Measurements from ENCODE around the gene AUH.
"Not testable (repeated sequence)": the region's sequence is repeated elsewhere in the genome, so short reads cannot be mapped to it uniquely, and the experiment has no call there.

AUH gene

DNA sequence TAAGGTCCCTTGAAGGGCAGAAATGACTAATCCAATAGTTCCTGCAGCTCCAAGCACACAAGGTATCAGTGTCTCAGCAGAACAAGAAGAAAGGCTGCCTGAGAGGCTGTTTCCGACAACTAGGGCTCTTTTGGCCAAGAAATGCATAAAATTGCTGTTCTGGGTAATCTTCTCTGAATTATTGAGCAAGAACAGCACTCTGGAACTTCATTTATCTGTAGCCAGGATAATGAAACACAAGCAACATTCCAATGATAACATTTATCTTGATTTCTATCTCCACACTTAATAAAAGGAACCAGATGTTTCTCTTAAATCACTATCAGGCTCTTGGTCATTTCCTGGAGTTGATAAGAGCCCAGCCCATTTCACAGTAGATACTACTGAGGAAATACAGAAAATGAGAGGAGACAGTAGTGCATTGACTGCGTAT is 17.0 kb upstream of the AUH start:
- DNase-seq (ENCODE audit: low spot score), result peak; percentile 33

DNA sequence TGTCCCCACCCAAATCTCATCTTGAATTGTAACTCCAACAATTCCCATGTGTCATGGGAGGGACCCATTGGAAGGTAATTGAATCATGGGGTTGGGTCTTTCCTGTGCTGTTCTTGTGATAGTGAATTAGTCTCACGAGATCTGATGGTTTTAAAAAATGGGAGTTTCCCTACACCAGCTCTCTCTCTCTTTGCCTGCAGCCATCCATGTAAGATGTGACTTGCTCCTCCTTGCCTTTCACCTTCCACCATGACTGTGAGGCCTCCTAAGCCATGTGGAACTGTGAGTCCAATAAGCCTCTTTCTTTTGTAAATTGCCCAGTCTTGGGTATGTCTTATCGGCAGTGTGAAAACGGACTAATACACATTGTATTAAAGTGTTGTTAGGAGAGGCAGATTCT is 16.3 kb upstream of the AUH start:
- not testable (repeated sequence) for DNase-seq (ENCODE audit: low spot score)

DNA sequence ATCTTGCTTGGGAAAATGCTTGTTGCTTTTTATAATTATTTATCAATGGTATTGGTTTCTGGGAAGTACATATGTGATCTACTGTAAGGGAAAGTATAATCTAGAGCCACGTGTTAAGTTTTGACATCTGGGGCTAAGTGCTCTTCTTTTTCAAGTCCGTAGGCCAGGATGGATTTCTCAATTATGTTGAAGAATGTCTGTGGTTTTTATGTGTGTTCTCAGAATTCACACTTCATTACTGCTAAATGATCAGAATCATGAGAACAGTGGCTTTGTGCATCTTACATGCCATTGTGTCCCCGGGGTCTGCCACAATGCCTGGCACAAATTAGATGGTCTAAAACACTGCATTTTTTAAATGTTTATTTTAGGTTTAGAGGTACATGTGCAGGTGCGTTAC is 14.5 kb upstream of the AUH start:
- no peak for DNase-seq (ENCODE audit: low spot score)

DNA sequence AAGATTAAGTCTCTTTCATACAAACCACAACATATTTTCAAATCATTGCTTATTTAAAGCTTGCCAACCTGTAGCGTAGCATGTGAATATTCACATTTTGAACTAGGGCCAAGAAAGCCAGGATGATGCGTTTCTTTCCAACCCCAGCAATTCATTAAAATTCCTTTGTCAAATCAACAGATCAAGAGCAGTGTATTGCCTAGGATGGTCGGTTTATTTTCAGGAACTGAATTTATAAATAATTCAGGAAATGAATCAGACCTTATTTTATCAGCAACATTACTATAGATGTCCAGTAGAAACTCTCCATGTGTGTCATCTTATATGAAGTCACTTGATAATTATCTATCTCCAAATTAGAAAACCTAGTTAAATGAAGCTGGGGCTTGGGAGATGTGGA is 13.2 kb upstream of the AUH start:
- DNase-seq (ENCODE audit: low spot score), result peak; percentile 43

DNA sequence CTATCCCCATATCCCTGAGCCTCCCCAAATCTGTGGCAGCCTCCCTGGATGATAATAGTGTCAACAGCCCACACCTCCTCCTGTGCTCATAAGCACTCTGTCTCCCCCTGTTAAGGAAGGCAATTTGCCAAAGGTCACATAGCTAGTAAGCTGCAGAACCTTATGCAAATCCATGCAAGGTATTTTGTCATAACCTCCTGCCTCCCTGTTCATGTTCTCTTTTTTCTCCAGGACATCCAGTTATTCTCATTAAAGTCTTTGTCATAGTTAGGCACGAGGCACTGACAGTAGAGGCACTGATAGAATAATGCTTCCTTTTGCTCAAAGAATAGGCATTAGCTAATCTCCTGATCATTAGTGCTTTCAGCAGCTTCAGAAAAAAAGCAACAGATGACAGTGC is 10.2 kb upstream of the AUH start:
- no peak for DNase-seq (ENCODE audit: low spot score)

DNA sequence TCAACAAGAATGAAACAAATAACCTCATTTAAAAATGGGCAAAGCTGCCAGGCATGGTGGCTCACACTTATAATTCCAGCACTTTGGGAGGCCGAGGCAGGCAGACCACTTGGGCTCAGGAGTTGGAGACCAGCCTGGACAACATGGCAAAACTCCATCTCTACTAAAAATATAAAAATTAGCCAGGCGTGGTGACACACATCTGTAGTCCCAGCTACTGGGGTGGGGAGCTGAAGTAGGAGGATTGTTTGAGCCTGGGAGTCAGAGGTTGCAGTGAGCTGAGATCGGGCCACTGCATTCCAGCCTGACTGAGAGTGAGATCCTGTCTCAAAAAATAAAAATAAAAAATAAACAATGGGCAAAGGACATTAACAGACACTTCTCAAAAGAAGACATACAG is 8.3 kb upstream of the AUH start:
- DNase-seq (ENCODE audit: low spot score), result not testable (repeated sequence)

DNA sequence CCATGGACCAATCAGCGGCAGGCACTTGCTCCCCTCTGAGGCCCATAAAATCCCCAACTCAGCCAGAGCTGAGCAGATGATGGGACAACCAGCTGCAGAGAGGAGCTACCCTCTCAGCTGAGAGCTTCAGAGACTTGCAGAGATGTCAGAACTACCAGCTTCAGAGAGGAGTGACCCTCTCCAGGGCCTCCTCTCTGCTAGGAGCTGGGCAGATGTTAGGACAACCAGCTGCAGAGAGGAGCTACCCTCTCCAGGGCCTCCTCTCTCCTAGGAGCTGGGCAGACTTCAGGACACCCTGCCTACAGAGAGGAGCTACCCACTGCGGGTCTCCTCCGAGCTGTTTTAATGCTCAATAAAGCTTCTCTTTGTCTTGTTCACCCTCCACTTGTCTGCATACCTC is 3.0 kb upstream of the AUH start:
- DNase-seq (ENCODE audit: low spot score), result no peak

DNA sequence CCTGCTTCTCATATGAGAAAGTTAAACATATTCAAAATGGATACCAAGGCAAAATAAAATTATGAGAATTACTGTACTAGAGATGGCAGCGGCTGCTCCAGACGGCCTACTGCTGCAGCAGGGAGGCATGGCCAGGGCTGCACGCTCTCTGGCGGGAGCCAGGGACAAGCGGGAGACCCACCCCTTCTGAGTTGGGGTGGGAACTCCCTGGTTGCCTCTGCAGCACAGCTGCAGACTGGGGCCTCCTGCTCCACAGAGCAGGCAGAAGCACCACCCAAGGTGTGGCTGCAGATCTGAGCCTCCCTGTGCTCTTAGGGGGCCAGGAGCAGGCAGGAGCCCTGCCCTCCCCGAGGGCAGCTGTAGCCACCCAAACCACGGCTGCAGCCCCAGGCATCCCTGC is 2.3 kb upstream of the AUH start:
- DNase-seq (ENCODE audit: low spot score), result no peak

DNA sequence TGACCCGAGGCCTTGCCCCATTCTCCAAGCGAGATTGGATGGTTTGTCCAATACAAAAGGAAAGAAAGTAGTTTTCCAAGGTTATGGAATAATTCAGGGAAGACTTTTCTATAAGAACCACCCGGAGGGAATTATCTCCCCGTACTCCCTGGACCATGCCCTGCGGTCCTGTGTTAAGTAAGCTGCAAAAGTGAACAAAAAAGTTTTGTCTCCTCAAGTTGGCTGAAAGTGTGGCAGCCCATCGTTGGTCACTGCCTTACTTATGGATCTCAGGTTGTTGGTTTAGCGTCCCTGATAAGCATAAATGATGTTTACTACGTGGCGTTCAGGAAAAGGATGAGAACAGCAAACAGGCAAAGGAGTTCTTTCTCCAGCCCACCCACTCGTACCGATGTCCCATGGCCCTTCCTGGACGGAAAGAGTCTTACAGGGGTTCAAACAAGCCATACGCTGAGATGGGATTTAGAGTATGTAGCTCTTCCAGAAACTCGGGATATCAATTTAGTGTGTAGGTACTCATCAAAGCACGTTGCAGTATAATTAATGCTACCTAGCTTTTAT is 413 bp upstream of the AUH start:
- DNase-seq (ENCODE audit: low spot score), result no peak

DNA sequence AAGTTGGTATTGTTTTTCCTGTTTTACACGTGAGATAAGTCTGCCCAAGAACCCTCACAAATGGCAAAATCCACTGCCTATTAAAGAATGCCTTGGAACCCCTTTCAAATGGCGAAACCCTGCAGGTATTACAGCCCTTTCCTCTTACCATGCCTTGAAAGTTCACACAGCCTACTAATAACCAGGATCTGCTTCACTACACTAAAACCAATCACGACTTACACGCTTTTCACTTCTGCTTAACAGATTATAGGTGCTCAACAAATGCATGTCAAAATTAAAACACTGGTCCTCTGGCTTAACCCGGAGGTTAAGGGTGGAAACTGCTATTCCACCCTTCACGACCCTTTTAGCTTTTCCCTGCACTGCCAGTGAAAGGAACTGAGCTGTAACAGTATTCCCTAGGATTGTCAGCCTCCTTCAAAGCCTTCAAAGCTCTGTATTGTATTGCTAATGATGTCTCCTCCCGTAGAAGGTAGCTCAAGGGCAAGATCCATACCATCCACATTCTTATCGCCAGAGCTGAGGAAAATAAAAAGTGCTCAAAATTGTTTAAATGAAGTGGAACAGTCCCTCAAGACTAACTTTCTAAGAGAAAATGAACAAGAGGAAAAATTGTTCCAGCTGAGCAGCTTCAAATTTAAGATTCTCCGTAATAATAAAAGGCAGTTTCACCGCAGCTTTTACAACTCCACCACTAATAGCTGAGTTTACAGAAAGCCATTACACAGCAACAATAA is 997 bp downstream of the AUH start:
- no peak for DNase-seq (ENCODE audit: low spot score)

DNA sequence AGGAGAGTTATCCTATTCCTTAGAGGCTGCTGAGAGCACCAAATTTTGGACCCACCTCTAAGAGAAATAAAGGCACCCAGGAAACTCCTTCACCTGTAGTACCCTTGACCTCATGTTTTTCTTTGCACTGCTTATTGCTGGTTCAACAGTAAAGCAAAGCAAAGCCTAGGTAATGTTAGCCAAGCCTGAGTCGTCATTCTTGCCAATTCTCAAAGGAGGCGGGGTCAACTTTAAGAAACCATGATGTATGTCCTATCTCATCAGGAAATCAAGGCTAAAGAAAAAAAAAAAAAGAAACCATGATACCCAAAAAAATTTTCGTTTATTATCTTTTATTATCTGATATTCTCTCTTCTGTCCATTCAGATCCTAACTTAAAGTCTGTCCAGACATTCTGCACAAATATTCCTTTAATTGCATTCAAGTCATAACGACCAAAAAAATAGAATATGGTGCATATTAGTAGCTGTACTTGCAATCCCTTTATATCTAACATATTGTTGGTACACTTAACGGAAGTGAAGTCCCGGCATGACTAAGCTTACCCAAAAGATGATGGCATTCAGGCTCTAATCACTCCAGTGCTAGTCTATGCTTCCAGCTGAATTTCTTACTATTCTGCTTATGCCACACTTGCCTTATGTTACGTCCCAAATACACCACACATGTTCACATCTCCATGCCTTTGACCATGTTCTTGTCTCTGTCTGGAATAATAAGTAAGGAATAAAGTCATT is 1.8 kb downstream of the AUH start:
- DNase-seq (ENCODE audit: low spot score), result no peak

DNA sequence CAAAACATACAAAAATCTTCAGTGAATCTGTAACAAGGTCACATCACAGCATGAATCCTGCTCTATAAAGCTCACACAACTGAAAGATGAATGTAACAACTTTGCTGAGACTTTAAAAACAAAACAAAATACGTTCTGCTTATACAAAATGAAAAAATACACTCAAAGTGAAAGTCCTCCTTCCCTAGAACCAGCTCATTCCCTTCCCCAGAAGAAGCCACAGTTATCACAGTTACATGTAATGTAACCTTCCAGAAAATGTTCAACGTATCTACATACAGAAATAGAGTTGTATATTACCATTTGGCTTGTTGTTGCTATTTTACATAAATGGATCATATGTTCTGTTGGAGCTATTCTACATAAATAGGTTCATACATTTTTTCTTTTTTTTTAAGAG is 2.6 kb downstream of the AUH start:
- no peak for DNase-seq (ENCODE audit: low spot score)

DNA sequence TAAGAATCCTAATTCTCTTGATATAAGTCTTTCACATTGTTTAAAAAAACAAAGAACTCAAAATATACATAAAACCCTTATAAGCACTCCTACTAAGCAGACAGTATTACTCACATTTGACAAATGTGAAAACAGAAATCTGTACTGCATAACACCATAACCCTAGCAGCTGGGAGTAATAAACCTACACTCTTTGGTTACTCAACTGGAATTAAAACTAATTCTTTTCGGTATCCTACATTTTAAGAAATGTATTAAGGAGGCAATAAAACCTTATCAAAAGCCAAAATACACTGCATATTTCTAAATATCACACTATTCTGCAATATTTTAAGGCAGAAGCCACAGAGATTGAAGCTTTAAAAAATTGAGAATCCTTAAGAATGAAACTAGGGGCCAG is 6.8 kb downstream of the AUH start:
- no peak for DNase-seq (ENCODE audit: low spot score)

DNA sequence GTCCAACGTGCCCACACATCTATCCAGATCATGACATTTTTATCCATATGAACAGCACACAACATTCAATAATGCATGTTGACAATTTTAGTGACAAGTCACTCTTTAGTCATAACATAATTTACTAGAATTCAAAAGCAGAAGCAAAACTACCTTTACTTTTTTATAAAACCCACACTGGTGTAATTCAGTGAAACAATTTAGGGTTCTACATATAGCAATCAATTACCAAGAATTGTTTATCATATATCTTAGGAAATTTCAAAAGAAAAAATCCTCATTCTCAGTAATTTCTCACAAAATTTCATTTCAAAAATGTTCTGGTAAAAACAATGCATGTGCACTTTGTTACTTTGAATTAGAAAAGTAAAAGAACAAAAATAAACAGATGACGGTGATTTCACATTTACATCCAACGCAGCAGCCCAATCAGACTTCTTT is 12.6 kb downstream of the AUH start:
- no peak for DNase-seq (ENCODE audit: low spot score)

DNA sequence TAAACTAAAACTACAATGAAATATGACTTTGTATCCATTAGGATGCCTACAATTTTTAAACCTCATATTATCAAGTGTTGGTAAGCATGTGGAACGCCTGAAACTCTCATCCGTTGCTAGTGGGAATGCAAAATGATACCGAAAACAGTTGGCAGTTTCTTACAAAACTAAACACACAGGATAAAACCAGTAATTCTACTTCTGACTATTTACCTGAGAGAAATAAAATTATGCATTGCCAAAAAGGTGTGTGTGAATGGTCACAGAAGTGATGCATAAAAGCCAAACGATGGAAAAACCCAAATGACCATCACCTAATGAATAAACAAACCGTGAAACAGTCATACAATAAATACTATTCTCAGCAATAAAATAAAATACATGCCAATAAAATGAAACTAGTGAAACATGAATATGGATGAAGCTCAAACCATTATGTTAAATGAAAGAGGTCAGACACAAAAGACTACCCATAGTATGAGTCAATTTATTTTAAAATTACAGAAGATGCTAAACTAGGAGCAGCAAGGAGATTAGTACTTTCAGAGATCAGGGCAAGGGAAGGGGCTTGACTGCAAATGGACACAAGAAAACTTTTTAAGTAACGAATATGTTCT is 13.4 kb downstream of the AUH start:
- DNase-seq (ENCODE audit: low spot score), result no peak

DNA sequence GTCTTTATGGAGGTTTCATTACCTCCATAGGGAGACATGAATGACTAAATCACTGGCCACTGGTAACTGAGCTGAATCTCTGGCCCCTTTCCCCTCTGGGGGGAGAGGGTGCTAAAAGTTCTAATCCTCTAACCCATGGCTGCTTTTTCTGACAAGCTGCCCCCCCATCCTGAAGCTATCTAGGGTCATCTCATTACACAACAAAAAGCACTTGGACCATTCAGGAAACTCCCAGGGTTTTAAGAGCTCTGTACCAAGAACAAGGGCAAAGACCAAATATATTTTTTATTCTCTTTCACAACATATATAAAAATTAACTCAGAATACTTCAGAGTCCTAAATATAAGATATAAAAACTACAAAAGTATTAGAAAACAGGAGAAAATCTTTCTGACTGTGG is 14.3 kb downstream of the AUH start:
- DNase-seq (ENCODE audit: low spot score), result no peak

DNA sequence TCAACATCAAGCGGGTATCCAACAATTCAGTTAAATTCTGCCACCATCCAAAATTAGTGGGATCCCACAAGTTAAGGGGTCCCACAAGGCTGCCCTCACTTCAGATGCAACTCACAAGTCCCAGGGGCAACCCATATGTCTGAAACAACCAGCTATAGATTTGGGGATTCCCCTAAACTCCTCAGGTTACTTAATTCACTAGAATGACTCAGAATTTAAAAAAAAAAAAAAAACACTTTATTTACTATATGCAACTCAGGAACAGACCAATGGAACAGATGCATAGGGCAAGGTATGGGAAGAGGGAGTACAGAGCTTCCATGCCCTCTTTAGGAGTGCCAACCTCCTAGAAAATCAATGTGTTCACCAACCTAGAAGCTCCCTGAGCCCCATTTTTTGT is 15.1 kb downstream of the AUH start:
- DNase-seq (ENCODE audit: low spot score), result no peak

DNA sequence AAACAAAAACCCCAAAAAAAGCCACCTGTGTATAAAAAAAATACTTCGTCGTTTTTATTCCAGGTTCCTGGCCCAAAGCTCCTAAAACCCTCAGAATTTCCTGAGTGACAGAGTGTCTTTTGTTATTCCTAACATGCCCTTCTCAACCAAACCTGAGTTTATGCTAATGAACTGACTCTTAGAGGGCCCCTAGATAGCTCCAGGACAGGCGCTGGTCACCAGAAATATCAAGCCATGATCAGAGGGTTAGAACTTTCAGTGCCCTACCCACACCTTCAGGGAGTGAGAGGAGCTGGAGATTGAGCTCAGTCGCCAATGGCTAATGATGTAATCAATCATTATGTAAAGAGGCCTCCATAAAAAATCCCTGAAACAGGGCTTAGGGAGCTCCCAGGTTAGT is 15.7 kb downstream of the AUH start:
- no peak for DNase-seq (ENCODE audit: low spot score)

DNA sequence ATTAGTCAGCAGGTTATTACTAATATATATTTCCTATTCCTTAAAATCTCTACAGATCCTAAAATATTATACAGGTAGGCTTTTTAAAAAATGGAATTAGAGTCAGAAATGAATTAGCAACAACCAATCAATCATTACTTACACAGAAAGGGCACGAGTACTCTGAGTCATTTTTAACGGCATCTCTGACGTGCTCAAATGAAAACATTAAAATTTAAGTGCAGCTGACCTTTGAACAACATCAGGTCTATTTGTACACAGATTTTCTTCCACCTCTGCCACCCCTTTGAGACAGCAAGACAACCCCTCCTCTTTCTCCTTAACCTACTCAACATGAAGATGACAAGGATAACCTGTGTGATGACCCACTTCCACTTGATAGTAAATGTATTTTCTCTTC is 19.1 kb downstream of the AUH start:
- no peak for DNase-seq (ENCODE audit: low spot score)

DNA sequence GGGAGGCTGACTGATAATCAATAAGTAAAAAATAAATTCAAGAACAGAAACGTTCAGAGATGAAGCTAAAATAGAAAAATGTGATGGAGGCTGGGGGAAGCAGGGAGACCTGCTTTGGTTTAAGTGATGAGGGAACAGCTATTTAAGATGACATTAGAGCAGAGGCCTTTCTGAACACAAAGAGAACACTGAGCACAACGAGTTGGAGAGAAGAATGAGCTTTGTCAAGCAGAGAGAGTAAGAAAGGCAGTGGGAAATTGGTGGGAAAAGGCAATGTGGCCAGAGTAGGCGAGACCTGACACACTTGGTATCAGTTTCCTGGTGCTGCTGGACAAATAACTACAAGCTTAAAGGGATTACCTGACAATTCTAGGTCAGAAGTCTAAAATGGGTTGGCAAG is 20.0 kb downstream of the AUH start:
- no peak for DNase-seq (ENCODE audit: low spot score)

DNA sequence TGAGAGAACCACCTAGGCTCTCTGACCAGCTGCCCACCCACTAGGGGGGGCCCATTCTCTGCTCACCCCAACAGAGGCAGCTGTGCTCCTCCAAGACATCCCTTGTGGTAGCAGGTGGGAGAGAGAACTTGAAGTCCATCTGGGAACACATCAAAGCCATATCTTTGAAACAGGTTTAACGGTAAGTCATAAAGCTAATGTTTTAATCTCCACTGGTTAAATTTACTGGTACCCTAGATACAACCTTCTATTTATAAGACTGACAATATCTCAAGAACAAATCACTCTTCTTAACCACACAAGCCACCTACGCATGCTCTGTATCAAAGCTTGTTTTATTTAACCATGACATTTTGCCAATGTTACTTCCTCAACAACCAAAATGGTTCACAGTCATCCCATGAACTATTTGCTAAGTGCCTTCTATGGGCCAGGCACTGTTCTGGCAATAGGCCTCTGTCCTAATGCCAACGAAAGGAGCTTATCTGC is 20.4 kb downstream of the AUH start:
- DNase-seq (ENCODE audit: low spot score), result no peak

DNA sequence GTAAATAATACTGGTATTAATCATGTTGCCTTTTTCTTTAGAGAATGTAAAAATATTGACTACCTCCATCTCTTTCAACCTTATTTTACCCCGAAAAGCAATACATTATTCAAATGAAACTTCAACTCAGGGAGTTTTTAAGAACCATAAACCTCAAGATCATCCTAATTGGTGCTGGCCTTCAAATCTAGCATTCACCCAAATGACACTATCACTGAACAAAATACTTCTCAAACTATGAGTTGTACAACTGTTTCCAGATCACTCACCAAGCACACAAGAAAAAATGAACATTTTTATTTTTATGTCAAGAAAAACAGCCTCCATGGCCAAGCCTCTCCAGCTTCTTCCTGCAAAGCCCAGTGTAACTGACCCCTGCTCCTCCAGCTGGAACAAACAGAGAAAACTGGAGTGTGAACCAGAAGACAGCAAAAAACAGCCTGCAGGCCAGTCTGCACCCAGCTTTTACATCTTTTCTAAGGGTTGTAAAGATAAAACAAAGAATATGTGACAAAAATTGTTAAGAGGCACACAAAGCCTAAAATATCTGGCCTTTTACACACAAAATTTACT is 21.2 kb downstream of the AUH start:
- DNase-seq (ENCODE audit: low spot score), result no peak

DNA sequence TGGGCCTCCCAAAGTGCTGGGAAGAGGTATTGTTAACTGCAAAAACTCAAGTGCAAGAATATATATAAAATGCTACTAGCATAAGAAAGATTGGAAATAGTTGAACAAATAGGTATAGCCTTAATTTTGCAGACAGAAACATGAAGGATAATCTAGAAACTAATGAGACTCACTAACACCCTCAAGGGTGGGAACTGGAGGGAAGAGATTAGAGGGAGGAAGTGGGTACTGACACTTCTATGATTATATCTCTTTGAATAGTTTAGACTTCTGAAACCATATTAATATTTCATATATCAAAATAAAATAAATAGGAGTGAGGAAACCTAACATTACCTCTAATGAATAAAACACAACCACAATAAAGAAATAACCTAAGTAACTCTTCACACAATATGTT is 23.0 kb downstream of the AUH start:
- DNase-seq (ENCODE audit: low spot score), result no peak

Measured in AG20443 (cell line).